ENCODE measurements around the gene KCNIP3. TPM values are rescaled to one million over a fixed set of nuclear protein-coding genes. Genes with fewer than 3 reads are reported as not detected.

KCNIP3 gene
- total and polyA plus RNA-seq, 4 donors, result 1.8 to 2.7 (median 2.1) TPM

- ATAC-seq (ENCODE audit: insufficient read depth, low FRiP score) (no peak), DNase-seq (no peak)
- no peaks in the 10 kb centered on the region for H3K36me3 ChIP-seq (ENCODE audit: control insufficient read depth in 4 of 4, insufficient read depth in 4 of 4, low read length in 4 of 4)
- 67 to 83% methylated on average over 11 of the region's 11 CpGs for WGBS, 2 donors
- peaks cover 0 to 7% (median 0%) of the 10 kb centered on the region in 5 donors for H3K4me1 ChIP-seq (ENCODE audit: control insufficient read depth in 5 of 5, insufficient read depth in 5 of 5, low read length in 5 of 5)
- H3K27me3 ChIP-seq (ENCODE audit: control insufficient read depth in 3 of 3, insufficient read depth in 3 of 3, low read length in 2 of 3), result no peaks in the 10 kb centered on the region
- TF ChIP-seq, protein P1, sequence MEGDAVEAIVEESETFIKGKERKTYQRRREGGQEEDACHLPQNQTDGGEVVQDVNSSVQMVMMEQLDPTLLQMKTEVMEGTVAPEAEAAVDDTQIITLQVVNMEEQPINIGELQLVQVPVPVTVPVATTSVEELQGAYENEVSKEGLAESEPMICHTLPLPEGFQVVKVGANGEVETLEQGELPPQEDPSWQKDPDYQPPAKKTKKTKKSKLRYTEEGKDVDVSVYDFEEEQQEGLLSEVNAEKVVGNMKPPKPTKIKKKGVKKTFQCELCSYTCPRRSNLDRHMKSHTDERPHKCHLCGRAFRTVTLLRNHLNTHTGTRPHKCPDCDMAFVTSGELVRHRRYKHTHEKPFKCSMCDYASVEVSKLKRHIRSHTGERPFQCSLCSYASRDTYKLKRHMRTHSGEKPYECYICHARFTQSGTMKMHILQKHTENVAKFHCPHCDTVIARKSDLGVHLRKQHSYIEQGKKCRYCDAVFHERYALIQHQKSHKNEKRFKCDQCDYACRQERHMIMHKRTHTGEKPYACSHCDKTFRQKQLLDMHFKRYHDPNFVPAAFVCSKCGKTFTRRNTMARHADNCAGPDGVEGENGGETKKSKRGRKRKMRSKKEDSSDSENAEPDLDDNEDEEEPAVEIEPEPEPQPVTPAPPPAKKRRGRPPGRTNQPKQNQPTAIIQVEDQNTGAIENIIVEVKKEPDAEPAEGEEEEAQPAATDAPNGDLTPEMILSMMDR (IDR thresholded peaks at IDR 0.05; ENCODE audit: control extremely low read depth, extremely low read depth), result no peak
- no peak overlapping the region for H3K9ac ChIP-seq (ENCODE audit: insufficient read depth in 1 of 2, low read length in 2 of 2)
- no peaks in the 10 kb centered on the region for H3K9me3 ChIP-seq (ENCODE audit: control insufficient read depth in 4 of 4, insufficient read depth in 3 of 4, low read length in 3 of 4)
- no peak overlapping the region for H3K27ac ChIP-seq (ENCODE audit: low read depth in 1 of 2, low read length in 1 of 2)
- H3K4me3 ChIP-seq, result no peak overlapping the region
Observed at GRCh38 chr2:95277246-95277906, 19.8 kb upstream of the KCNIP3 start.

GRCh38 chr2:95278051-95278471 lies 19.1 kb upstream of the KCNIP3 start:
- ATAC-seq (ENCODE audit: insufficient read depth, low FRiP score), result no peak
- Histone ChIP-seq H3K27ac (ENCODE audit: low read depth in 1 of 2, low read length in 1 of 2) (no peak overlapping the region), H3K27me3 (ENCODE audit: control insufficient read depth in 3 of 3, insufficient read depth in 3 of 3, low read length in 2 of 3) (no peaks in the 10 kb centered on the region), H3K4me1 (ENCODE audit: control insufficient read depth in 5 of 5, insufficient read depth in 5 of 5, low read length in 5 of 5) (peaks cover 0 to 7% (median 0%) of the 10 kb centered on the region in 5 donors), H3K9me3 (ENCODE audit: control insufficient read depth in 4 of 4, insufficient read depth in 3 of 4, low read length in 3 of 4) (no peaks in the 10 kb centered on the region), H3K36me3 (ENCODE audit: control insufficient read depth in 4 of 4, insufficient read depth in 4 of 4, low read length in 4 of 4) (no peaks in the 10 kb centered on the region), H3K9ac (ENCODE audit: insufficient read depth in 1 of 2, low read length in 2 of 2) (no peak overlapping the region), H3K4me3 (no peak overlapping the region)
- TF ChIP-seq, protein P1 (IDR thresholded peaks at IDR 0.05; ENCODE audit: control extremely low read depth, extremely low read depth), result no peak
- 95 to 96% methylated on average over 7 of the region's 7 CpGs for WGBS, 2 donors
- no peak for DNase-seq

GRCh38 chr2:95278637-95279225 lies 18.4 kb upstream of the KCNIP3 start:
- Histone ChIP-seq H3K9ac (ENCODE audit: insufficient read depth in 1 of 2, low read length in 2 of 2) (no peak overlapping the region), H3K4me1 (ENCODE audit: control insufficient read depth in 5 of 5, insufficient read depth in 5 of 5, low read length in 5 of 5) (peaks cover 0 to 7% (median 0%) of the 10 kb centered on the region in 5 donors), H3K9me3 (ENCODE audit: control insufficient read depth in 4 of 4, insufficient read depth in 3 of 4, low read length in 3 of 4) (no peaks in the 10 kb centered on the region), H3K27ac (ENCODE audit: low read depth in 1 of 2, low read length in 1 of 2) (no peak overlapping the region), H3K36me3 (ENCODE audit: control insufficient read depth in 4 of 4, insufficient read depth in 4 of 4, low read length in 4 of 4) (no peaks in the 10 kb centered on the region), H3K27me3 (ENCODE audit: control insufficient read depth in 3 of 3, insufficient read depth in 3 of 3, low read length in 2 of 3) (no peaks in the 10 kb centered on the region), H3K4me3 (no peak overlapping the region)
- ATAC-seq (ENCODE audit: insufficient read depth, low FRiP score), result no peak
- no peak for DNase-seq
- WGBS, 2 donors, result 92 to 95% methylated on average over 11 to 12 of the region's 12 CpGs
- TF ChIP-seq, protein P1 (IDR thresholded peaks at IDR 0.05; ENCODE audit: control extremely low read depth, extremely low read depth), result no peak
